GM12878 (cell line): ENCODE results near the gene DACH2. TPM values are rescaled to one million over a fixed set of nuclear protein-coding genes. Genes with fewer than 3 reads are reported as not detected.
"Not testable (repeated sequence)": the region's sequence is repeated elsewhere in the genome, so short reads cannot be mapped to it uniquely, and the experiment has no call there.

Source experiments
- ATAC-seq: fragments of 200-7000 bp; cut with Tn5 transposase; 3 replicates; pipeline ENCODE4 v1.9.1; 2020; ENCODE audit warnings: mild to moderate bottlenecking, moderate library complexity
- BruUV-seq: library from RNA; stranded (reverse); fragments of 400-500 nt; replicated peaks from 2 replicates; lab custom pipeline; 2021; lab: Mats Ljungman, UMichigan
- CTCF ChIA-PET: fragments of 300-600 bp; sonication (Branson Sonifier 250); formaldehyde crosslinking; extraction: SDS; loops from one replicate; lab custom pipeline; 2021; ENCODE audit warnings: inconsistent platforms; lab: Yijun Ruan, JAX
- POLR2A ChIA-PET: fragments of 350-600 bp; formaldehyde crosslinking; extraction: SDS; loops from one replicate; lab custom pipeline; 2021; ENCODE audit warnings: inconsistent platforms; lab: Charles Lee
- RAD21 ChIA-PET: fragments of 300-600 bp; sonication (Branson Sonifier 250); formaldehyde crosslinking; loops from one replicate; lab custom pipeline; 2023; ENCODE audit warnings: antibody characterized with exemption; ENCODE audit not compliant: unreplicated experiment; lab: Charles Lee
- SMC1A ChIA-PET: fragments of 300-600 bp; sonication (Branson Sonifier 250); formaldehyde crosslinking; loops from one replicate; lab custom pipeline; 2023; ENCODE audit not compliant: unreplicated experiment, uncharacterized antibody; lab: Charles Lee
- DNase-seq: peaks from one replicate; pipeline ENCODE4 v3.0.0-alpha.2; 2011; ENCODE audit warnings: low read depth, low spot score
- FAIRE-seq: peaks from 3 replicates; lab custom pipeline; 2011; peaks lifted over from hg19 to GRCh38; lab: Jason Lieb, UNC
- H2AFZ ChIP-seq: 2 replicates; pipeline ENCODE4 v1.6.0; 2011; ENCODE audit warnings: low read depth, low read length, control low read depth; ENCODE audit not compliant: control insufficient read depth
- H3K27ac ChIP-seq: 2 replicates; pipeline ENCODE4 v1.5.1; 2011; ENCODE audit warnings: control low read depth; ENCODE audit not compliant: control insufficient read depth, insufficient read depth
- H3K27me3 ChIP-seq, 2 experiments: replicated peaks in 1 of 2; 2 replicates each; pipeline versions ENCODE4 v1.6.0 to v1.6.1; 2011; ENCODE audit warnings: low read length in 1 of 2; ENCODE audit not compliant: control insufficient read depth in 2 of 2, insufficient read depth in 2 of 2
- H3K36me3 ChIP-seq, 2 experiments: 2 replicates each; pipeline ENCODE4 v1.5.1; 2011; ENCODE audit warnings: low read length in 1 of 2; ENCODE audit not compliant: control insufficient read depth in 2 of 2, insufficient read depth in 2 of 2
- H3K4me1 ChIP-seq: 2 replicates; pipeline ENCODE4 v1.6.1; 2011; ENCODE audit warnings: mild to moderate bottlenecking, low read length, moderate library complexity, mixed read lengths; ENCODE audit not compliant: control insufficient read depth, insufficient read depth
- H3K4me2 ChIP-seq: 2 replicates; pipeline ENCODE4 v1.6.0; 2011; ENCODE audit warnings: control low read depth; ENCODE audit not compliant: control insufficient read depth, insufficient read depth
- H3K4me3 ChIP-seq: fragments of 200-600 bp; sonication (generic); 2 replicates; pipeline ENCODE4 v1.5.1; 2016
- H3K79me2 ChIP-seq: 2 replicates; pipeline ENCODE4 v1.6.0; 2011; ENCODE audit warnings: low read length; ENCODE audit not compliant: control insufficient read depth, insufficient read depth
- H3K9ac ChIP-seq: 2 replicates; pipeline ENCODE4 v1.8.0; 2011; ENCODE audit warnings: low read length, control low read depth, mixed read lengths; ENCODE audit not compliant: control insufficient read depth, insufficient read depth
- H3K9me3 ChIP-seq: replicated peaks from 3 replicates; pipeline ENCODE4 v1.5.1; 2011; ENCODE audit warnings: mild to moderate bottlenecking, low read length; ENCODE audit not compliant: control insufficient read depth, insufficient read depth
- H4K20me1 ChIP-seq: 2 replicates; pipeline ENCODE4 v1.6.0; 2011; ENCODE audit not compliant: control insufficient read depth, insufficient read depth
- BCL11A ChIP-seq: IDR thresholded peaks from 2 replicates; pipeline ENCODE4 v1.6.1; 2011; ENCODE audit warnings: low read depth, low read length
- ESRRA ChIP-seq: IDR thresholded peaks from 2 replicates; pipeline ENCODE4 v1.6.1; 2012; ENCODE audit warnings: mild to moderate bottlenecking, low read length, improper control_type of control experiment
- FOS ChIP-seq: IDR thresholded peaks from 3 replicates; pipeline ENCODE4 v1.6.1; 2011; ENCODE audit warnings: borderline replicate concordance; ENCODE audit not compliant: insufficient read length; ENCODE audit errors: extremely low read depth
- GATAD2B ChIP-seq: fragments of 450-650 bp; conservative IDR thresholded peaks from 2 replicates; pipeline ENCODE4 v1.6.1; 2017; ENCODE audit warnings: low read depth, mild to moderate bottlenecking, moderate library complexity
- HDGF ChIP-seq: fragments of 450-650 bp; IDR thresholded peaks from 2 replicates; pipeline ENCODE4 v1.6.1; 2016; ENCODE audit warnings: antibody characterized with exemption
- MYC ChIP-seq: IDR thresholded peaks from 2 replicates; pipeline ENCODE4 v1.6.1; 2011; ENCODE audit warnings: mild to moderate bottlenecking, low read length, moderate library complexity, inconsistent platforms; ENCODE audit not compliant: insufficient read depth, insufficient replicate concordance, insufficient read length, severe bottlenecking
- RFX5 ChIP-seq: IDR thresholded peaks from 2 replicates; pipeline ENCODE4 v1.6.1; 2011; ENCODE audit warnings: low read depth, low read length, improper control_type of control experiment
- TAF1 ChIP-seq: IDR thresholded peaks from 2 replicates; pipeline ENCODE4 v1.6.1; 2011; ENCODE audit warnings: mild to moderate bottlenecking, low read depth, low read length, borderline replicate concordance
- ZZZ3 ChIP-seq: IDR thresholded peaks from 2 replicates; pipeline ENCODE4 v1.6.1; 2011; ENCODE audit warnings: low read depth; ENCODE audit not compliant: control insufficient read depth, insufficient read length
- WGBS: methylation state at CpG from one replicate; pipeline ENCODE4 v1.1.6; 2016; ENCODE audit warnings: low lambda C conversion rate; ENCODE audit not compliant: insufficient replicate concordance, insufficient coverage; ENCODE audit errors: missing lambda C conversion rate; 5-methylcytosine and 5-hydroxymethylcytosine counted together
- in situ Hi-C: fragments of 300-500 bp; cut with MboI; formaldehyde crosslinking; loops from 9 replicates; pipeline ENCODE4 v1.14.3; 2018; ENCODE audit warnings: mixed read lengths
- intact Hi-C: fragments of 100-400 bp; cut with micrococcal nuclease; formaldehyde crosslinking; loops from one replicate; pipeline ENCODE4 v1.14.2; 2022; ENCODE audit not compliant: unreplicated experiment
- polyA plus RNA-seq, 11 experiments: library from polyadenylated mRNA; depleted of rRNA in 4 of 11; unstranded in 6 of 11; stranded (reverse) in 5 of 11; fragments of >200 nt; fragmentation: Nextera tagmentation in 4 of 11; fragmentation: Illumina TruSeq in 1 of 11; extraction: Ambion mirVana in 4 of 11; extraction: Trizol in 1 of 11; gene quantifications; 1 replicate in 1 of 11; 2 replicates in 10 of 11; pipeline versions ENCODE4 v1.2.1 to v1.2.3, GENCODE V29; 2011 to 2016; ENCODE audit warnings: inconsistent platforms in 2 of 11, missing spikeins in 2 of 11, low read depth in 1 of 11
- total RNA-seq, 4 experiments: library from RNA; depleted of rRNA in 3 of 4; stranded (reverse); fragments of >200 nt in 3 of 4; fragmentation: Illumina TruSeq in 1 of 4; extraction: Trizol in 1 of 4; gene quantifications; 2 replicates each; pipeline versions ENCODE4 v1.2.1 to v1.2.3, GENCODE V29; 2013 to 2021
- TF ChIP-seq, protein P1 (sequence below): fragments of 450-650 bp; IDR thresholded peaks from 2 replicates; pipeline ENCODE4 v1.6.1; 2018; ENCODE audit warnings: mild to moderate bottlenecking, low read depth, moderate library complexity; ENCODE audit not compliant: partially characterized antibody
- TF ChIP-seq, protein P2 (sequence below), 3 experiments: IDR thresholded peaks in 2 of 3; conservative IDR thresholded peaks in 1 of 3; 2 replicates each; pipeline ENCODE4 v1.5.1; 2011; ENCODE audit warnings: low read depth in 3 of 3, low read length in 3 of 3, mild to moderate bottlenecking in 3 of 3, control low read depth in 2 of 3, moderate library complexity in 2 of 3, inconsistent platforms in 1 of 3, mixed read lengths in 1 of 3; ENCODE audit not compliant: control insufficient read depth in 2 of 3, insufficient read depth in 1 of 3; ENCODE audit errors: extremely low read depth in 1 of 3

Gene DACH2
- total and polyA plus RNA-seq, 10 of the 15 experiments (the other 5 are each of a cell fraction or from before 2014, with no cell fraction given), result 0.03 to 0.19 (median 0.07) TPM; not detected in 6

DNA sequence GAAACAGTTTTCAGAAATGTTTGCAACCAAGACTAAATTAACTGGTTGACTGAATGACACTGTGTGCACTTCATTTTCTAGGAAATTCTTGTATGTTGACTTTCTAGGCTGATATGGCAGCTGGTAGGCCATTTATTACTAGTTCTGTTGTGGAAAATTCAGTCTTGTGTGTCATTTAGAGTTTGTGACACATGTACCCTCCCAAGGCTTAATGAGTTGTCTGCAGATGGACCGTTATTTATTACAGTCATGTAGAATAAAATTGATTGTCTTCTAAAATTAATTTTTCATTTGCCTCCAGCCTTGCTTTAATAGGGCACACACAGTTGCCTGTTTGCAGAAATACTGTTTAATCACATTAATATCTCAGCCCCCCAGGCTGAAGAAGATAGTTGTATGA, 30.7 kb downstream of the DACH2 start:
- no peak for DNase-seq
- H3K4me3 ChIP-seq, result no peak overlapping the region
- no peaks in the 10 kb centered on the region for H3K79me2 ChIP-seq
- ChIA-PET CTCF (no interaction called here), RAD21 (no interaction called here), POLR2A (no interaction called here), SMC1A (no interaction called here)
- H3K4me2 ChIP-seq, result no peak overlapping the region
- H3K9me3 ChIP-seq, result no peaks in the 10 kb centered on the region
- in situ Hi-C loops, result no loop called here
- BruUV-seq, result no TSS peak
- no peaks in the 10 kb centered on the region for H4K20me1 ChIP-seq
- TF ChIP-seq ZZZ3 (no peak), RFX5 (no peak), TAF1 (no peak), BCL11A (no peak), FOS (no peak), MYC (no peak), GATAD2B (no peak), HDGF (no peak), ESRRA (no peak)
- TF ChIP-seq, protein P1, sequence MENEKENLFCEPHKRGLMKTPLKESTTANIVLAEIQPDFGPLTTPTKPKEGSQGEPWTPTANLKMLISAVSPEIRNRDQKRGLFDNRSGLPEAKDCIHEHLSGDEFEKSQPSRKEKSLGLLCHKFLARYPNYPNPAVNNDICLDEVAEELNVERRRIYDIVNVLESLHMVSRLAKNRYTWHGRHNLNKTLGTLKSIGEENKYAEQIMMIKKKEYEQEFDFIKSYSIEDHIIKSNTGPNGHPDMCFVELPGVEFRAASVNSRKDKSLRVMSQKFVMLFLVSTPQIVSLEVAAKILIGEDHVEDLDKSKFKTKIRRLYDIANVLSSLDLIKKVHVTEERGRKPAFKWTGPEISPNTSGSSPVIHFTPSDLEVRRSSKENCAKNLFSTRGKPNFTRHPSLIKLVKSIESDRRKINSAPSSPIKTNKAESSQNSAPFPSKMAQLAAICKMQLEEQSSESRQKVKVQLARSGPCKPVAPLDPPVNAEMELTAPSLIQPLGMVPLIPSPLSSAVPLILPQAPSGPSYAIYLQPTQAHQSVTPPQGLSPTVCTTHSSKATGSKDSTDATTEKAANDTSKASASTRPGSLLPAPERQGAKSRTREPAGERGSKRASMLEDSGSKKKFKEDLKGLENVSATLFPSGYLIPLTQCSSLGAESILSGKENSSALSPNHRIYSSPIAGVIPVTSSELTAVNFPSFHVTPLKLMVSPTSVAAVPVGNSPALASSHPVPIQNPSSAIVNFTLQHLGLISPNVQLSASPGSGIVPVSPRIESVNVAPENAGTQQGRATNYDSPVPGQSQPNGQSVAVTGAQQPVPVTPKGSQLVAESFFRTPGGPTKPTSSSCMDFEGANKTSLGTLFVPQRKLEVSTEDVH, result no peak
- TF ChIP-seq, protein P2, sequence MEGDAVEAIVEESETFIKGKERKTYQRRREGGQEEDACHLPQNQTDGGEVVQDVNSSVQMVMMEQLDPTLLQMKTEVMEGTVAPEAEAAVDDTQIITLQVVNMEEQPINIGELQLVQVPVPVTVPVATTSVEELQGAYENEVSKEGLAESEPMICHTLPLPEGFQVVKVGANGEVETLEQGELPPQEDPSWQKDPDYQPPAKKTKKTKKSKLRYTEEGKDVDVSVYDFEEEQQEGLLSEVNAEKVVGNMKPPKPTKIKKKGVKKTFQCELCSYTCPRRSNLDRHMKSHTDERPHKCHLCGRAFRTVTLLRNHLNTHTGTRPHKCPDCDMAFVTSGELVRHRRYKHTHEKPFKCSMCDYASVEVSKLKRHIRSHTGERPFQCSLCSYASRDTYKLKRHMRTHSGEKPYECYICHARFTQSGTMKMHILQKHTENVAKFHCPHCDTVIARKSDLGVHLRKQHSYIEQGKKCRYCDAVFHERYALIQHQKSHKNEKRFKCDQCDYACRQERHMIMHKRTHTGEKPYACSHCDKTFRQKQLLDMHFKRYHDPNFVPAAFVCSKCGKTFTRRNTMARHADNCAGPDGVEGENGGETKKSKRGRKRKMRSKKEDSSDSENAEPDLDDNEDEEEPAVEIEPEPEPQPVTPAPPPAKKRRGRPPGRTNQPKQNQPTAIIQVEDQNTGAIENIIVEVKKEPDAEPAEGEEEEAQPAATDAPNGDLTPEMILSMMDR (IDR thresholded peaks at IDR 0.05 in 2 of 3, conservative IDR thresholded peaks at IDR 0.05 in 1 of 3; ENCODE audit: control insufficient read depth in 2 of 3, extremely low read depth in 1 of 3, insufficient read depth in 1 of 3, low read depth in 3 of 3, low read length in 3 of 3), result no peak
- H3K27ac ChIP-seq, result no peak overlapping the region
- FAIRE-seq, result no peak
- H3K9ac ChIP-seq, result no peak overlapping the region
- WGBS, result 29% methylated on average over 1 of the region's 1 CpG
- no peak overlapping the region for H2AFZ ChIP-seq
- ATAC-seq, result no peak
- intact Hi-C loops, result no loop called here
- H3K4me1 ChIP-seq, result no peaks in the 10 kb centered on the region
- H3K36me3 ChIP-seq, result no peaks in the 10 kb centered on the region
- H3K27me3 ChIP-seq, result no peaks in the 10 kb centered on the region

DNA sequence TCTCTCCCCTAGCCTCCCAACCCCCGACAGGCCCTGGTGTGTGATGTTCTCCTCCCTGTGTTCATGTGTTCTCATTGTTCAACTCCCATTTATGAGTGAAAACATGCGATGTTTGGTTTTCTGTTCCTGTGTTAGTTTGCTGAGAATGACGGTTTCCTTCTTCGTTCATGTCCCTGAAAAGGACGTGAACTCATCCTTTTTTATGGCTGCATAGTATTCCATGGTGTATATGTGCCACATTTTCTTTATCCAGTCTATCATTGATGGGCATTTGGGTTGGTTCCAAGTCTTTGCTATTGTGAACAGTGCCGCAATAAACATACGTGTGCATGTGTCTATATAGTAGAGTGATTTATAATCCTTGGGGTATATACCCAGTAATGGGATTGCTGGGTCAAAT, 33.1 kb downstream of the DACH2 start:
- in situ Hi-C loops, H3K9ac ChIP-seq, SMC1A ChIA-PET, FAIRE-seq, DNase-seq, H3K27ac ChIP-seq, H3K4me3 ChIP-seq, intact Hi-C loops, H3K36me3 ChIP-seq, H3K9me3 ChIP-seq, H3K4me1 ChIP-seq, H3K4me2 ChIP-seq, ATAC-seq, CTCF ChIA-PET, POLR2A ChIA-PET, H4K20me1 ChIP-seq, H3K79me2 ChIP-seq, H3K27me3 ChIP-seq, H2AFZ ChIP-seq, BruUV-seq, RAD21 ChIA-PET: not testable (repeated sequence)
- WGBS, result 48% methylated on average over 7 of the region's 7 CpGs
